ENCODE results near the gene ARMH3.

ARMH3 gene

GRCh38 chr10:101818119-101818871, 237.7 kb downstream of the ARMH3 start, which contains the start of gene OGA:
Gene OGA (minus strand): TSS chr10:101818444. CDS start chr10:101818022, 422 bp downstream.
- TF ChIP-seq CTCF (IDR thresholded peaks at IDR 0.05) (no peak), ZFX (IDR thresholded peaks at IDR 0.05; ENCODE audit: borderline replicate concordance) (no peak)
- peak within 1 kb of the TSS; percentile 87 for H3K27ac ChIP-seq

GRCh38 chr10:101817337-101818118, 238.4 kb downstream of the ARMH3 start:
- no peak for TF ChIP-seq ZFX (IDR thresholded peaks at IDR 0.05; ENCODE audit: borderline replicate concordance)
- TF ChIP-seq CTCF (IDR thresholded peaks at IDR 0.05) = no peak
- peak overlapping the region; percentile 87 for H3K27ac ChIP-seq

GRCh38 chr10:101816913-101817336, 239.0 kb downstream of the ARMH3 start:
- peak overlapping the region; percentile 87 for H3K27ac ChIP-seq
- no peak for TF ChIP-seq ZFX (IDR thresholded peaks at IDR 0.05; ENCODE audit: borderline replicate concordance)
- no peak for TF ChIP-seq CTCF (IDR thresholded peaks at IDR 0.05)

GRCh38 chr10:101816376-101816775, 239.6 kb downstream of the ARMH3 start:
- TF ChIP-seq CTCF (IDR thresholded peaks at IDR 0.05) (no peak), ZFX (IDR thresholded peaks at IDR 0.05; ENCODE audit: borderline replicate concordance) (no peak)
- no peak overlapping the region for H3K27ac ChIP-seq

DNA sequence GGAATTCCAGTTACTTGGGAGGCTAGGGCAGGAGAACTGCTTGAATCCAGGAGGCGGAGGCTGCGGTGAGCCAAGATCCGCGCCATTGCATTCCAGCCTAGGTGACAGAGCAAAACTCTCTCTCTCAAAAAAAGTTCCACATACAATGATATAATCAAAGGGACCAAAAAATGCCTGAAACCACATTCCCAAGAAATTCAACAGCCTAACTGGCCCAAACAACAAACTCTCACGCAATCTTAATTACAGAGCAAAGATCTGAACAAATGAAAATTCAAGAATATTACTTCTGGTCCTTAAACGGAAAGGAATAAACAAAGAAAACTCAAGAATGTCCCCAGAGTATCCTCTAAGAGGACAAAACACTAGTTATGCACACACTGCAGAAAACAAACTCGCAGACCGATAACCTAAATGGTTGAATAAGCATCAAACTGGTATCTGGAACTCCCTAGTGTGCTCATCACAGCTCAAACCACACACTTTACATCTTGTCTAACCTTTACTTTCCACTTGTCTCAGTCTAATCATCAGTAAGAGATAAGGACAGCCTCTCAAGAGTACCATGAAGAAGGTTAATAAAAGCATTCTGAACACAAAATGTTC, 241.4 kb downstream of the ARMH3 start:
- no peak for TF ChIP-seq ZFX (IDR thresholded peaks at IDR 0.05; ENCODE audit: borderline replicate concordance)
- TF ChIP-seq CTCF (IDR thresholded peaks at IDR 0.05) = no peak
- 0 out of 2 replicates have a peak overlapping the region, but pooled peaks have one; percentile 12 for H3K27ac ChIP-seq

- TF ChIP-seq CTCF (IDR thresholded peaks at IDR 0.05) (no peak), ZFX (IDR thresholded peaks at IDR 0.05; ENCODE audit: borderline replicate concordance) (no peak)
These were observed 243.4 kb downstream of the ARMH3 start for GRCh38 chr10:101812606-101813005.

More at GRCh38 chr10:101812606-101813005, 243.4 kb downstream of the ARMH3 start:
- no peak overlapping the region for H3K27ac ChIP-seq

Data from 22Rv1 (cell line).